ENCODE results near the gene CDH4. TPM values are rescaled to one million over a fixed set of nuclear protein-coding genes. Genes with fewer than 3 reads are reported as not detected.

CDH4 gene
- total RNA-seq, 1 donor from 2014 or later = not detected

GRCh38 chr20:61492065-61492464, 240.0 kb downstream of the CDH4 start:
- no peak for DNase-seq (ENCODE audit: low spot score)
- intact Hi-C loops (cut with DNase I) = no loop called here

- intact Hi-C loops (cut with DNase I) = no loop called here
- peak; percentile 9 for DNase-seq (ENCODE audit: low spot score)
Measured at GRCh38 chr20:61493798-61494305, 241.8 kb downstream of the CDH4 start.

- intact Hi-C loops (cut with DNase I) = no loop called here
Measured at GRCh38 chr20:61494763-61495575, 242.9 kb downstream of the CDH4 start.

GRCh38 chr20:61497029-61497627, 245.1 kb downstream of the CDH4 start:
- no peak for DNase-seq (ENCODE audit: low spot score)
- intact Hi-C loops (cut with DNase I) = no loop called here

More at GRCh38 chr20:61494763-61495575, 242.9 kb downstream of the CDH4 start:
- DNase-seq (ENCODE audit: low spot score) = peak; percentile 71

GRCh38 chr20:61499859-61500554, 247.9 kb downstream of the CDH4 start:
- DNase-seq (ENCODE audit: low spot score) = no peak
- intact Hi-C loops (cut with DNase I) = no loop called here

GRCh38 chr20:61500791-61501321, 248.8 kb downstream of the CDH4 start:
- no peak for DNase-seq (ENCODE audit: low spot score)
- intact Hi-C loops (cut with DNase I) = no loop called here

GRCh38 chr20:61502433-61502832, 250.4 kb downstream of the CDH4 start:
- no peak for DNase-seq (ENCODE audit: low spot score)
- intact Hi-C loops (cut with DNase I) = no loop called here

GRCh38 chr20:61503106-61503505, 251.0 kb downstream of the CDH4 start:
- intact Hi-C loops (cut with DNase I) = no loop called here
- DNase-seq (ENCODE audit: low spot score) = no peak

- intact Hi-C loops (cut with DNase I) = no loop called here
- DNase-seq (ENCODE audit: low spot score) = no peak
Measured at GRCh38 chr20:61505508-61505907, 253.4 kb downstream of the CDH4 start.

GRCh38 chr20:61507778-61508177, 255.7 kb downstream of the CDH4 start:
- no peak for DNase-seq (ENCODE audit: low spot score)
- intact Hi-C loops (cut with DNase I) = no loop called here

GRCh38 chr20:61508301-61509096, 256.4 kb downstream of the CDH4 start:
- intact Hi-C loops (cut with DNase I) = no loop called here
- no peak for DNase-seq (ENCODE audit: low spot score)

- no peak for DNase-seq (ENCODE audit: low spot score)
- intact Hi-C loops (cut with DNase I) = no loop called here
Measured at GRCh38 chr20:61510778-61511330, 258.8 kb downstream of the CDH4 start.

GRCh38 chr20:61512475-61512874, 260.4 kb downstream of the CDH4 start:
- no peak for DNase-seq (ENCODE audit: low spot score)
- intact Hi-C loops (cut with DNase I) = no loop called here

- DNase-seq (ENCODE audit: low spot score) = no peak
- intact Hi-C loops (cut with DNase I) = no loop called here
Measured at GRCh38 chr20:61513124-61514017, 261.3 kb downstream of the CDH4 start.

GRCh38 chr20:61514018-61514365, 261.9 kb downstream of the CDH4 start:
- no peak for DNase-seq (ENCODE audit: low spot score)
- intact Hi-C loops (cut with DNase I) = no loop called here

- intact Hi-C loops (cut with DNase I) = no loop called here
- DNase-seq (ENCODE audit: low spot score) = no peak
Measured at GRCh38 chr20:61514396-61514795, 262.3 kb downstream of the CDH4 start.

- intact Hi-C loops (cut with DNase I) = no loop called here
- no peak for DNase-seq (ENCODE audit: low spot score)
Measured at GRCh38 chr20:61514805-61515505, 262.9 kb downstream of the CDH4 start.

GRCh38 chr20:61515922-61516321, 263.9 kb downstream of the CDH4 start:
- intact Hi-C loops (cut with DNase I) = no loop called here

More at GRCh38 chr20:61515922-61516321, 263.9 kb downstream of the CDH4 start:
- DNase-seq (ENCODE audit: low spot score) = no peak
